Lung (tissue), 12 donors: ENCODE measurements around the gene OPRL1. TPM values are rescaled to one million over a fixed set of nuclear protein-coding genes. Genes with fewer than 3 reads are reported as not detected.
"Not testable (repeated sequence)": the region's sequence is repeated elsewhere in the genome, so short reads cannot be mapped to it uniquely, and the experiment has no call there.

Source experiments
- ATAC-seq: fragments of 200-7000 bp; cut with Tn5 transposase; one replicate; pipeline ENCODE4 v1.9.1; 2020; ENCODE audit warnings: moderate number of reproducible peaks; ENCODE audit not compliant: insufficient read depth, low FRiP score
- DNase-seq, 3 donors: peaks; one replicate each; pipeline ENCODE4 v3.0.0-alpha.2; 2013 to 2017
- H3K27ac ChIP-seq, 2 donors: one replicate each; pipeline ENCODE4 v1.5.1; 2013; ENCODE audit warnings: mild to moderate bottlenecking in 2 of 2, moderate library complexity in 2 of 2, control low read depth in 1 of 2, inconsistent platforms in 1 of 2, low read depth in 1 of 2, low read length in 1 of 2
- H3K27me3 ChIP-seq, 3 donors: one replicate each; pipeline ENCODE4 v1.5.1; 2013; ENCODE audit warnings: low read length in 2 of 3; ENCODE audit not compliant: control insufficient read depth in 3 of 3, insufficient read depth in 3 of 3
- H3K36me3 ChIP-seq, 4 donors: one replicate each; pipeline ENCODE4 v1.5.1; 2013; ENCODE audit warnings: low read length in 4 of 4, mild to moderate bottlenecking in 1 of 4, moderate library complexity in 1 of 4; ENCODE audit not compliant: control insufficient read depth in 4 of 4, insufficient read depth in 4 of 4
- H3K4me1 ChIP-seq, 5 donors: one replicate each; pipeline ENCODE4 v1.5.1; 2013; ENCODE audit warnings: low read length in 5 of 5, mild to moderate bottlenecking in 2 of 5, moderate library complexity in 1 of 5; ENCODE audit not compliant: control insufficient read depth in 5 of 5, insufficient read depth in 5 of 5
- H3K4me3 ChIP-seq: one replicate; pipeline ENCODE4 v1.5.1; 2013; ENCODE audit warnings: mild to moderate bottlenecking, control low read depth, moderate library complexity
- H3K9ac ChIP-seq, 2 donors: one replicate each; pipeline ENCODE4 v1.5.1; 2013; ENCODE audit warnings: low read length in 2 of 2, control low read depth in 1 of 2; ENCODE audit not compliant: insufficient read depth in 1 of 2
- H3K9me3 ChIP-seq, 4 donors: one replicate each; pipeline ENCODE4 v1.5.1; 2013; ENCODE audit warnings: low read length in 3 of 4, mild to moderate bottlenecking in 1 of 4, moderate library complexity in 1 of 4; ENCODE audit not compliant: control insufficient read depth in 4 of 4, insufficient read depth in 3 of 4
- CTCF ChIP-seq: IDR thresholded peaks from 2 replicates; pipeline ENCODE4 v1.5.1; 2012; ENCODE audit warnings: mild to moderate bottlenecking; ENCODE audit errors: control extremely low read depth, extremely low read depth
- WGBS, 2 donors: extraction: QIAGEN DNeasy Blood & Tissue Kit; methylation state at CpG; one replicate each; pipeline ENCODE4 v1.1.7; 2013; 5-methylcytosine and 5-hydroxymethylcytosine counted together
- polyA plus RNA-seq, 2 donors: library from polyadenylated mRNA; stranded (reverse); fragments of 200-250 nt; gene quantifications; one replicate each; pipeline ENCODE4 v1.2.1, GENCODE V29; 2013
- total RNA-seq, 2 donors: library from RNA; depleted of rRNA in 1 of 2; stranded (reverse); fragments of >200 nt in 1 of 2; gene quantifications; one replicate each; pipeline ENCODE4 v1.2.1, GENCODE V29; 2014 to 2021
- donor health status: control.
- donor health status: control.
- donor health status: Bipolar disorder and iron deficiency.
- donor health status: healthy.
- donor health status: DM: yes; HTN: yes; CAD: no.

Gene OPRL1
- total and polyA plus RNA-seq, 4 donors: 0.45 to 3.1 (median 2.1) TPM

- 2 to 3% methylated on average over 49 to 86 of the region's 86 CpGs for WGBS, 2 donors
- Histone ChIP-seq H3K4me3 (peak within 1 kb of the TSS; percentile 37), H3K27me3 (peaks cover 3 to 42% (median 16%) of the 10 kb centered on the region in 3 donors), H3K4me1 (peaks cover 0 to 46% (median 10%) of the 10 kb centered on the region in 5 donors), H3K36me3 (no peaks in the 10 kb centered on the region), H3K27ac (no peak within 1 kb of the TSS), H3K9me3 (no peaks in the 10 kb centered on the region), H3K9ac (no peak within 1 kb of the TSS)
- ATAC-seq (no peak), DNase-seq (peak; percentile 32 to 49 (median 36))
- no peak for TF ChIP-seq CTCF
These were observed 4.2 kb downstream of the OPRL1 start, which contains the start of gene LKAAEAR1 for GRCh38 chr20:64083804-64084684. Gene LKAAEAR1 (minus strand): TSS chr20:64084398. CDS start chr20:64084219, 179 bp downstream.

- Histone ChIP-seq H3K9ac (no peak overlapping the region), H3K4me3 (no peak overlapping the region), H3K27me3 (peaks cover 3 to 48% (median 16%) of the 10 kb centered on the region in 3 donors), H3K9me3 (no peaks in the 10 kb centered on the region), H3K27ac (no peak overlapping the region), H3K36me3 (no peaks in the 10 kb centered on the region), H3K4me1 (peaks cover 0 to 42% (median 8%) of the 10 kb centered on the region in 5 donors)
- WGBS, 2 donors: 12 to 13% methylated on average over 23 of the region's 23 CpGs
- ATAC-seq (no peak), DNase-seq (peak in 1 of 3 donors; percentile 42)
- TF ChIP-seq CTCF: no peak
These were observed 4.8 kb downstream of the OPRL1 start for GRCh38 chr20:64084685-64085152.

- WGBS, 2 donors: 94 to 95% methylated on average over 7 to 9 of the region's 11 CpGs
- no peak overlapping the region for H3K4me3 ChIP-seq
- peaks cover 3 to 52% (median 16%) of the 10 kb centered on the region in 3 donors for H3K27me3 ChIP-seq
- H3K36me3 ChIP-seq: no peaks in the 10 kb centered on the region
- H3K4me1 ChIP-seq: peaks cover 0 to 29% (median 8%) of the 10 kb centered on the region in 5 donors
- H3K9me3 ChIP-seq: no peaks in the 10 kb centered on the region
- H3K27ac ChIP-seq: no peak overlapping the region
- TF ChIP-seq CTCF: no peak
- ATAC-seq (no peak), DNase-seq (no peak)
- no peak overlapping the region for H3K9ac ChIP-seq
These were observed 6.9 kb downstream of the OPRL1 start for GRCh38 chr20:64086801-64087200.

GRCh38 chr20:64087226-64087825 is 7.4 kb downstream of the OPRL1 start:
- not testable (repeated sequence) for H3K9ac ChIP-seq, H3K4me3 ChIP-seq, H3K9me3 ChIP-seq, ATAC-seq, DNase-seq, H3K27ac ChIP-seq, H3K36me3 ChIP-seq
- 95 to 98% methylated on average over 6 of the region's 36 CpGs for WGBS, 2 donors
- H3K27me3 ChIP-seq: peaks cover 3 to 51% (median 18%) of the 10 kb centered on the region in 3 donors
- H3K4me1 ChIP-seq: peaks cover 0 to 24% (median 8%) of the 10 kb centered on the region in 5 donors

- not testable (repeated sequence) for ATAC-seq, H3K9ac ChIP-seq, H3K27ac ChIP-seq, H3K36me3 ChIP-seq, DNase-seq, H3K4me3 ChIP-seq, H3K9me3 ChIP-seq
- Histone ChIP-seq H3K4me1 (peaks cover 0 to 15% (median 4%) of the 10 kb centered on the region in 5 donors), H3K27me3 (peaks cover 3 to 46% (median 18%) of the 10 kb centered on the region in 3 donors)
These were observed 8.7 kb downstream of the OPRL1 start for GRCh38 chr20:64088586-64088985.
